IMR-90 (cell line): ENCODE measurements around the gene NEDD4L. TPM values are rescaled to one million over a fixed set of nuclear protein-coding genes. Genes with fewer than 3 reads are reported as not detected.

Source experiments
- ATAC-seq: fragments of 200-7000 bp; cut with Tn5 transposase; 2 replicates; pipeline ENCODE4 v1.9.1; 2020; ENCODE audit warnings: low read depth, mild to moderate bottlenecking, moderate library complexity
- BruUV-seq: library from RNA; stranded (reverse); fragments of 400-500 nt; replicated peaks from 2 replicates; lab custom pipeline; 2021; lab: Mats Ljungman, UMichigan
- CTCF ChIA-PET: fragments of 300-600 bp; formaldehyde crosslinking; extraction: SDS; loops from one replicate; lab custom pipeline; 2021; ENCODE audit warnings: antibody characterized with exemption; lab: Yijun Ruan, JAX
- POLR2A ChIA-PET: fragments of 300-600 bp; sonication (Branson Sonifier 250); formaldehyde crosslinking; loops from one replicate; lab custom pipeline; 2022; ENCODE audit warnings: antibody characterized with exemption; ENCODE audit not compliant: unreplicated experiment; lab: Charles Lee
- DNase-seq: peaks from one replicate; pipeline ENCODE4 v3.0.0; 2013
- H2AFZ ChIP-seq: replicated peaks from 2 replicates; pipeline ENCODE3; 2013; ENCODE audit warnings: low read length, mild to moderate bottlenecking; ENCODE audit not compliant: poor library complexity
- H2AK5ac ChIP-seq: 2 replicates; pipeline ENCODE4 v1.6.1; 2013; ENCODE audit warnings: low read depth, low read length, inconsistent platforms
- H2AK9ac ChIP-seq: replicated peaks from 2 replicates; pipeline ENCODE3; 2013; ENCODE audit warnings: mild to moderate bottlenecking, low read depth, low read length, moderate library complexity; ENCODE audit not compliant: poor library complexity
- H2BK120ac ChIP-seq: 2 replicates; pipeline ENCODE4 v1.6.1; 2013; ENCODE audit warnings: low read depth, low read length, inconsistent platforms
- H2BK15ac ChIP-seq: 3 replicates; pipeline ENCODE4 v1.6.1; 2013; ENCODE audit warnings: low read depth, low read length, inconsistent platforms
- H2BK20ac ChIP-seq: 2 replicates; pipeline ENCODE4 v1.6.1; 2013; ENCODE audit warnings: low read depth, mild to moderate bottlenecking, inconsistent platforms, low read length, moderate library complexity
- H2BK5ac ChIP-seq: 2 replicates; pipeline ENCODE4 v1.6.1; 2013; ENCODE audit warnings: mild to moderate bottlenecking, low read depth, low read length, inconsistent platforms; ENCODE audit not compliant: poor library complexity, severe bottlenecking
- H3K14ac ChIP-seq: replicated peaks from 2 replicates; pipeline ENCODE4 v1.6.1; 2013; ENCODE audit warnings: low read depth, low read length, inconsistent platforms
- H3K18ac ChIP-seq: 2 replicates; pipeline ENCODE4 v1.6.1; 2013; ENCODE audit warnings: low read depth, low read length, control low read depth
- H3K23ac ChIP-seq: 2 replicates; pipeline ENCODE4 v1.6.1; 2013; ENCODE audit warnings: low read depth, low read length, inconsistent platforms
- H3K27ac ChIP-seq: 2 replicates; pipeline ENCODE4 v1.5.1; 2013; ENCODE audit warnings: mild to moderate bottlenecking, control low read depth, low read length; ENCODE audit not compliant: insufficient read depth
- H3K27me3 ChIP-seq: 2 replicates; pipeline ENCODE4 v1.6.1; 2013; ENCODE audit warnings: low read length; ENCODE audit not compliant: control insufficient read depth, insufficient read depth
- H3K36me3 ChIP-seq: 2 replicates; pipeline ENCODE4 v1.6.1; 2013; ENCODE audit warnings: low read length, mixed read lengths; ENCODE audit not compliant: control insufficient read depth, insufficient read depth
- H3K4ac ChIP-seq: 2 replicates; pipeline ENCODE4 v1.6.1; 2013; ENCODE audit warnings: low read depth, low read length, inconsistent platforms
- H3K4me1 ChIP-seq: 2 replicates; pipeline ENCODE4 v1.6.1; 2013; ENCODE audit warnings: low read length, mixed read lengths; ENCODE audit not compliant: control insufficient read depth, insufficient read depth
- H3K4me2 ChIP-seq: 2 replicates; pipeline ENCODE4 v1.6.1; 2013; ENCODE audit warnings: low read depth, mild to moderate bottlenecking, control low read depth, low read length, moderate library complexity
- H3K4me3 ChIP-seq: 2 replicates; pipeline ENCODE4 v1.5.1; 2013; ENCODE audit warnings: low read depth, mild to moderate bottlenecking, control low read depth, low read length, moderate library complexity; ENCODE audit not compliant: insufficient read depth
- H3K56ac ChIP-seq: 2 replicates; pipeline ENCODE4 v1.6.1; 2013; ENCODE audit warnings: low read length, inconsistent platforms; ENCODE audit not compliant: insufficient read depth; ENCODE audit errors: extremely low read depth
- H3K79me1 ChIP-seq, 2 experiments: 2 replicates each; pipeline ENCODE4 v1.6.1; 2013; ENCODE audit warnings: low read length in 2 of 2, inconsistent platforms in 1 of 2, low read depth in 1 of 2
- H3K9ac ChIP-seq: 2 replicates; pipeline ENCODE4 v1.6.1; 2013; ENCODE audit warnings: low read depth, low read length, control low read depth
- H3K9me1 ChIP-seq: 2 replicates; pipeline ENCODE4 v1.6.1; 2013; ENCODE audit warnings: low read length, inconsistent platforms; ENCODE audit not compliant: insufficient read depth
- H3K9me3 ChIP-seq: 2 replicates; pipeline ENCODE4 v1.6.1; 2013; ENCODE audit warnings: low read length; ENCODE audit not compliant: control insufficient read depth, insufficient read depth
- H4K20me1 ChIP-seq: 2 replicates; pipeline ENCODE4 v1.6.1; 2013; ENCODE audit warnings: low read length, inconsistent platforms; ENCODE audit not compliant: insufficient read depth
- H4K5ac ChIP-seq: 2 replicates; pipeline ENCODE4 v1.6.1; 2013; ENCODE audit warnings: mild to moderate bottlenecking, low read depth, low read length, control low read depth
- H4K8ac ChIP-seq, 2 experiments: 2 replicates each; pipeline ENCODE4 v1.6.1; 2013; ENCODE audit warnings: low read depth in 2 of 2, low read length in 2 of 2, control low read depth in 1 of 2, inconsistent platforms in 1 of 2
- H4K91ac ChIP-seq: 2 replicates; pipeline ENCODE4 v1.6.1; 2013; ENCODE audit warnings: low read depth, low read length, inconsistent platforms; ENCODE audit not compliant: insufficient read depth
- BHLHE40 ChIP-seq: fragments of 150-350 bp; IDR thresholded peaks from 2 replicates; pipeline ENCODE4 v1.6.1; 2016; ENCODE audit warnings: mild to moderate bottlenecking, low read depth, low read length
- CEBPB ChIP-seq: IDR thresholded peaks from 2 replicates; pipeline ENCODE4 v1.6.1; 2012; ENCODE audit warnings: low read depth, low read length, improper control_type of control experiment
- CHD1 ChIP-seq: IDR thresholded peaks from 2 replicates; pipeline ENCODE4 v1.6.1; 2012; ENCODE audit warnings: low read depth, low read length, improper control_type of control experiment
- CTCF ChIP-seq: conservative IDR thresholded peaks from 2 replicates; pipeline ENCODE4 v1.5.1; 2012; ENCODE audit warnings: mild to moderate bottlenecking, low read depth, low read length, improper control_type of control experiment
- ELK1 ChIP-seq: fragments of 150-350 bp; IDR thresholded peaks from 2 replicates; pipeline ENCODE4 v1.6.1; 2016; ENCODE audit warnings: low read depth, mild to moderate bottlenecking, low read length, moderate library complexity, borderline replicate concordance
- FOS ChIP-seq: fragments of 150-350 bp; IDR thresholded peaks from 2 replicates; pipeline ENCODE4 v1.6.1; 2016; ENCODE audit warnings: low read depth, low read length
- MAFK ChIP-seq: IDR thresholded peaks from 2 replicates; pipeline ENCODE4 v1.6.1; 2012; ENCODE audit warnings: low read depth, low read length, improper control_type of control experiment
- MAZ ChIP-seq: IDR thresholded peaks from 2 replicates; pipeline ENCODE4 v1.6.1; 2012; ENCODE audit warnings: low read depth, mild to moderate bottlenecking, low read length, improper control_type of control experiment, moderate library complexity, borderline replicate concordance
- MXI1 ChIP-seq: IDR thresholded peaks from 2 replicates; pipeline ENCODE4 v1.6.1; 2012; ENCODE audit warnings: low read depth, mild to moderate bottlenecking, low read length, moderate library complexity, borderline replicate concordance
- NFE2L2 ChIP-seq: fragments of 150-350 bp; IDR thresholded peaks from 2 replicates; pipeline ENCODE4 v1.6.1; 2016; ENCODE audit warnings: low read depth, mild to moderate bottlenecking, low read length
- POLR2A ChIP-seq: IDR thresholded peaks from 2 replicates; pipeline ENCODE4 v1.6.1; 2012; ENCODE audit warnings: mild to moderate bottlenecking, low read depth, low read length
- RAD21 ChIP-seq: IDR thresholded peaks from 2 replicates; pipeline ENCODE4 v1.6.1; 2012; ENCODE audit warnings: low read length, improper control_type of control experiment
- RCOR1 ChIP-seq: IDR thresholded peaks from 2 replicates; pipeline ENCODE4 v1.6.1; 2012; ENCODE audit warnings: mild to moderate bottlenecking, low read length, improper control_type of control experiment; ENCODE audit not compliant: insufficient replicate concordance
- RFX5 ChIP-seq: IDR thresholded peaks from 2 replicates; pipeline ENCODE4 v1.8.0; 2012; ENCODE audit warnings: low read depth, mild to moderate bottlenecking, low read length, moderate library complexity
- SMC3 ChIP-seq: fragments of 150-350 bp; IDR thresholded peaks from 2 replicates; pipeline ENCODE4 v1.6.1; 2016; ENCODE audit warnings: low read depth, mild to moderate bottlenecking, antibody characterized with exemption, low read length, moderate library complexity
- USF2 ChIP-seq: fragments of 150-350 bp; IDR thresholded peaks from 2 replicates; pipeline ENCODE4 v1.6.1; 2017; ENCODE audit warnings: mild to moderate bottlenecking, antibody characterized with exemption, low read length, low read depth
- WGBS, 2 experiments: methylation state at CpG; one replicate each; pipeline versions ENCODE4 v1.1.5 to v1.1.7; 2013; ENCODE audit warnings: missing lambda C conversion rate in 2 of 2; ENCODE audit not compliant: insufficient read length in 1 of 2; ENCODE audit errors: extremely low coverage in 2 of 2; 5-methylcytosine and 5-hydroxymethylcytosine counted together
- dilution Hi-C: fragments of 300-500 bp; cut with HindIII; formaldehyde crosslinking; loops from one replicate; pipeline ENCODE4 v1.14.3; 2018; ENCODE audit warnings: low sequenced_read_pairs; ENCODE audit not compliant: unreplicated experiment
- in situ Hi-C: fragments of 300-500 bp; cut with MboI; formaldehyde crosslinking; loops from 3 replicates; pipeline ENCODE4 v1.14.3; 2019; ENCODE audit warnings: low sequenced_read_pairs, inconsistent platforms, mixed read lengths
- intact Hi-C: fragments of 100-400 bp; cut with micrococcal nuclease; formaldehyde crosslinking; loops from 2 replicates; pipeline ENCODE4 v1.10.0; 2022
- polyA plus RNA-seq, 3 experiments: library from polyadenylated mRNA; depleted of rRNA; stranded (reverse); fragments of >200 nt; gene quantifications; 2 replicates each; pipeline ENCODE4 v1.2.3, GENCODE V29; 2012; ENCODE audit warnings: low replicate concordance in 1 of 3
- total RNA-seq: library from RNA; depleted of rRNA; stranded (reverse); fragments of >200 nt; gene quantifications from 2 replicates; pipeline ENCODE4 v1.2.3, GENCODE V29; 2012

The NEDD4L gene
- total and polyA plus RNA-seq, 2 of the 4 experiments (the other 2 are of a cell fraction), result 10.0 to 10.9 TPM

GRCh38 chr18:58344080-58344670 lies 300.1 kb downstream of the NEDD4L start:
- WGBS, 2 experiments, result no CpG with 5 or more reads among the region's 3 CpGs
- H2AK5ac ChIP-seq, result no peak overlapping the region

More at GRCh38 chr18:58344080-58344670, 300.1 kb downstream of the NEDD4L start:
- Histone ChIP-seq H3K36me3 (peaks cover 7% of the 10 kb centered on the region; the same call in 1 of the 2 replicates), H3K23ac (no peak overlapping the region), H3K4me1 (peaks cover 3% of the 10 kb centered on the region), H3K18ac (no peak overlapping the region), H3K14ac (no peak overlapping the region), H3K9ac (no peak overlapping the region), H2BK20ac (no peak overlapping the region), H3K9me1 (peaks cover 9% of the 10 kb centered on the region; the same call in 1 of the 2 replicates), H2AK9ac (no peak overlapping the region), H3K4ac (no peak overlapping the region), H4K91ac (no peak overlapping the region), H2BK15ac (no peak overlapping the region), H2BK5ac (no peak overlapping the region), H4K5ac (no peak overlapping the region), H3K27me3 (no peaks in the 10 kb centered on the region), H3K56ac (no peak overlapping the region), H4K8ac (no peak overlapping the region), H2AFZ (no peak overlapping the region), H3K9me3 (no peaks in the 10 kb centered on the region), H4K20me1 (no peaks in the 10 kb centered on the region), H3K4me2 (no peak overlapping the region), H3K79me1 (no peaks in the 10 kb centered on the region), H3K4me3 (no peak overlapping the region), H3K27ac (no peak overlapping the region), H2BK120ac (no peak overlapping the region)
- no TSS peak for BruUV-seq
- dilution Hi-C loops, result no loop called here
- no peak for ATAC-seq
- in situ Hi-C loops, result no loop called here
- DNase-seq, result no peak
- ChIA-PET POLR2A (no interaction called here), CTCF (interaction anchor here (1.0 kb wide), 1 partner anchor 9 kb away, joined by 3 read pairs; no protein-coding TSS in a partner anchor)
- no peak for TF ChIP-seq BHLHE40
- TF ChIP-seq SMC3, result no peak
- TF ChIP-seq USF2, result no peak
- TF ChIP-seq CTCF, result no peak
- no peak for TF ChIP-seq RCOR1
- no peak for TF ChIP-seq NFE2L2
- no peak for TF ChIP-seq RFX5
- no peak for TF ChIP-seq CEBPB
- no peak for TF ChIP-seq ELK1
- TF ChIP-seq RAD21, result no peak
- no peak for TF ChIP-seq POLR2A
- TF ChIP-seq FOS, result no peak
- no peak for TF ChIP-seq MAZ
- TF ChIP-seq MAFK, result no peak
- TF ChIP-seq MXI1, result no peak
- TF ChIP-seq CHD1, result no peak
- intact Hi-C loops, result no loop called here
